ENCODE measurements around the gene CHCHD4.

- TF ChIP-seq CTCF (conservative IDR thresholded peaks at IDR 0.05 in 1 of 2, IDR thresholded peaks at IDR 0.05 in 1 of 2; ENCODE audit: extremely low read depth in 1 of 2, insufficient read depth in 1 of 2, low read depth in 1 of 2, low read length in 2 of 2) (no peak), EZH2 (IDR thresholded peaks at IDR 0.05; ENCODE audit: borderline replicate concordance, low read length) (no peak)
These were observed 6.5 kb upstream of the CHCHD4 start for GRCh38 chr3:14131134-14131533.

Measured in mammary epithelial cell (primary cell).